ENCODE measurements around the gene TEX14.

DNA sequence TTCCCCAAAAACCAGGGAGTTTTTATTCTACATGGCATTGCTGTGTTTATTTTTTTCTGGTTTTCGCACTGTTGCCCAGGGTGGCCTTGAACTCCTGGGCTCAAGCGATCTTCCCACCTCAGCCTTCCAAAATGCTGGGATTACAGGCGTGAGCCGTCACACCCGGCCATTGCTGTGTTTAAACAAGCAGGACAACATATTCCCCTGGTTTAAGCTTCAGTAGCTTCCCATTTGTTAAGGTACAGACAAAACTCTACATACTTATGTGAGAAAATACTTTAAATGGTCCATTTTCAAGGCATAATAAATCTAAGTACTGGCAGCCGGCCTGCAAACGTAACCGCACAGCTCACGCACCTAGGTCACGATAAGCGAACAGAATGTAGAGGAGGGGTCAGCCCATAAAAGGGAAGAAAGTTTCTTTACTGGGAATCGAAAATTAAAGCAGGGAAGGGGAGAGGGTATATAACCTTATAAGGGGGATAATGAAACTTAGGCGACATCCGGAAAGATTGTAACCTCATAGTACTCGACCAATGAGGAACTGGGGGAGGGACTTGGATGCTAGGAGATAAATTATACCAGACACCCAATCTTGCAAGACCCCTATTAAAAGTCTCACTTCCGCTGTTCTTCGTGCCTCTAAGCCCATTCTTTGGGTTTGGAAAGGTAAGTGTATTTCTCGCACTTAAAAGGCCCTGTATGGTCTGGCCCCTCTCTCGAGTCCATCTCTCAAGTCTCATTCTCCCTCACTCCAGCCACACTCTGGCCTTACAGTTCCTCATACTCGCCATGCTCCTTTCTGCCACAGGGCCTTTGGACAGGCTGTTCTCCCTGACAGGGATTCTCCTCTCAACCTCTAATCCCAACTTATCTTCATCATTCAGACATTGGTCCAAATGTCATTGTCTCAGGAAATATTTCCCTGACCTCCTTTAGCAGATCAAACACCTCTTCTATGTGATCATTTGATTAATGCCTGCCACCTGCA is 59.2 kb downstream of the TEX14 start:
- TF ChIP-seq, protein P1, sequence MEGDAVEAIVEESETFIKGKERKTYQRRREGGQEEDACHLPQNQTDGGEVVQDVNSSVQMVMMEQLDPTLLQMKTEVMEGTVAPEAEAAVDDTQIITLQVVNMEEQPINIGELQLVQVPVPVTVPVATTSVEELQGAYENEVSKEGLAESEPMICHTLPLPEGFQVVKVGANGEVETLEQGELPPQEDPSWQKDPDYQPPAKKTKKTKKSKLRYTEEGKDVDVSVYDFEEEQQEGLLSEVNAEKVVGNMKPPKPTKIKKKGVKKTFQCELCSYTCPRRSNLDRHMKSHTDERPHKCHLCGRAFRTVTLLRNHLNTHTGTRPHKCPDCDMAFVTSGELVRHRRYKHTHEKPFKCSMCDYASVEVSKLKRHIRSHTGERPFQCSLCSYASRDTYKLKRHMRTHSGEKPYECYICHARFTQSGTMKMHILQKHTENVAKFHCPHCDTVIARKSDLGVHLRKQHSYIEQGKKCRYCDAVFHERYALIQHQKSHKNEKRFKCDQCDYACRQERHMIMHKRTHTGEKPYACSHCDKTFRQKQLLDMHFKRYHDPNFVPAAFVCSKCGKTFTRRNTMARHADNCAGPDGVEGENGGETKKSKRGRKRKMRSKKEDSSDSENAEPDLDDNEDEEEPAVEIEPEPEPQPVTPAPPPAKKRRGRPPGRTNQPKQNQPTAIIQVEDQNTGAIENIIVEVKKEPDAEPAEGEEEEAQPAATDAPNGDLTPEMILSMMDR (IDR thresholded peaks at IDR 0.05) = no peak
- TF ChIP-seq POLR2A (IDR thresholded peaks at IDR 0.05) = no peak
- no peak for TF ChIP-seq EP300 (IDR thresholded peaks at IDR 0.05)

Data from ovary (tissue), 3 donors.